Activated T-cell treated with anti-CD3 and anti-CD28 coated beads, Interleukin-2, amount 50 U/mL, for 72 hours (primary cell): ENCODE data around the gene GXYLT2. TPM values are rescaled to one million over a fixed set of nuclear protein-coding genes. Genes with fewer than 3 reads are reported as not detected.
A peak's percentile ranks its signal among the peaks of the same experiment; 100 is the strongest.

Source experiments
- ATAC-seq, 2 donors: fragments of 150-1000 bp; cut with Tn5 transposase; replicated peaks in 1 of 2; 2 replicates each; pipeline ENCODE4 v1.10.0; 2021; ENCODE audit warnings: moderate library complexity in 2 of 2, mild to moderate bottlenecking in 1 of 2
- DNase-seq, 2 donors: peaks; one replicate each; pipeline ENCODE4 v3.0.0; 2021 to 2022; ENCODE audit warnings: mixed read lengths in 1 of 2
- H3K27ac Mint-ChIP-seq: one replicate; pipeline ENCODE4 v1.8.0; 2022; ENCODE audit warnings: mild to moderate bottlenecking, moderate library complexity, mixed read lengths
- H3K27me3 Mint-ChIP-seq: one replicate; pipeline ENCODE4 v1.8.0; 2022; ENCODE audit warnings: low read depth, mixed read lengths
- H3K36me3 Mint-ChIP-seq, 2 donors: one replicate each; pipeline ENCODE4 v1.8.0; 2022; ENCODE audit warnings: mixed read lengths in 2 of 2, mild to moderate bottlenecking in 1 of 2; ENCODE audit not compliant: insufficient read depth in 2 of 2
- H3K4me1 Mint-ChIP-seq: one replicate; pipeline ENCODE4 v1.8.0; 2022; ENCODE audit warnings: low read depth, mixed read lengths
- H3K4me3 Mint-ChIP-seq, 2 donors: one replicate each; pipeline ENCODE4 v1.8.0; 2022; ENCODE audit warnings: mild to moderate bottlenecking in 2 of 2, mixed read lengths in 2 of 2, moderate library complexity in 2 of 2
- H3K9me3 Mint-ChIP-seq, 2 donors: one replicate each; pipeline ENCODE4 v1.8.0; 2022; ENCODE audit warnings: mixed read lengths in 2 of 2
- total RNA-seq, 2 donors: library from RNA; stranded (reverse); gene quantifications; one replicate each; pipeline ENCODE4 v1.2.3, GENCODE V29; 2022

The GXYLT2 gene
- total RNA-seq, 2 donors from 2014 or later, result 0.23 to 0.26 TPM

GRCh38 chr3:72953325-72953956, 65.6 kb downstream of the GXYLT2 start:
- no peaks in the 10 kb centered on the region for H3K27me3 Mint-ChIP-seq
- DNase-seq, result no peak
- no peaks in the 10 kb centered on the region for H3K9me3 Mint-ChIP-seq
- no peaks in the 10 kb centered on the region for H3K36me3 Mint-ChIP-seq
- no peak overlapping the region for H3K4me3 Mint-ChIP-seq
- no peak for ATAC-seq
- no peak overlapping the region for H3K27ac Mint-ChIP-seq
- H3K4me1 Mint-ChIP-seq, result peaks cover 23% of the 10 kb centered on the region

GRCh38 chr3:72957297-72957696, 69.5 kb downstream of the GXYLT2 start:
- Mint-ChIP-seq H3K36me3 (no peaks in the 10 kb centered on the region), H3K4me3 (no peak overlapping the region), H3K27me3 (no peaks in the 10 kb centered on the region), H3K9me3 (no peaks in the 10 kb centered on the region), H3K27ac (no peak overlapping the region), H3K4me1 (peaks cover 26% of the 10 kb centered on the region)
- ATAC-seq, result no peak
- no peak for DNase-seq

- H3K4me1 Mint-ChIP-seq, result peaks cover 25% of the 10 kb centered on the region
- DNase-seq (no peak), ATAC-seq (no peak)
- no peak overlapping the region for H3K4me3 Mint-ChIP-seq
- H3K36me3 Mint-ChIP-seq, result no peaks in the 10 kb centered on the region
- no peak overlapping the region for H3K27ac Mint-ChIP-seq
- H3K27me3 Mint-ChIP-seq, result no peaks in the 10 kb centered on the region
- no peaks in the 10 kb centered on the region for H3K9me3 Mint-ChIP-seq
Observed at GRCh38 chr3:72959336-72959735, 71.5 kb downstream of the GXYLT2 start.

GRCh38 chr3:72960812-72961518, 73.1 kb downstream of the GXYLT2 start:
- H3K4me3 Mint-ChIP-seq, result peak overlapping the region; percentile 23 to 37
- H3K36me3 Mint-ChIP-seq, result no peaks in the 10 kb centered on the region
- H3K27ac Mint-ChIP-seq, result peak overlapping the region; percentile 2
- no peaks in the 10 kb centered on the region for H3K9me3 Mint-ChIP-seq
- ATAC-seq (peak; percentile 54 to 59), DNase-seq (peak; percentile 25 to 28)
- H3K27me3 Mint-ChIP-seq, result no peaks in the 10 kb centered on the region
- H3K4me1 Mint-ChIP-seq, result peaks cover 39% of the 10 kb centered on the region

- peak overlapping the region; percentile 2 for H3K27ac Mint-ChIP-seq
- H3K36me3 Mint-ChIP-seq, result no peaks in the 10 kb centered on the region
- H3K4me3 Mint-ChIP-seq, result peak overlapping the region; percentile 23 to 37
- peaks cover 47% of the 10 kb centered on the region for H3K4me1 Mint-ChIP-seq
- ATAC-seq, result no peak
- H3K27me3 Mint-ChIP-seq, result no peaks in the 10 kb centered on the region
- no peaks in the 10 kb centered on the region for H3K9me3 Mint-ChIP-seq
- no peak for DNase-seq
Observed at GRCh38 chr3:72961752-72962151, 73.9 kb downstream of the GXYLT2 start.

- Mint-ChIP-seq H3K4me1 (peaks cover 53% of the 10 kb centered on the region), H3K27ac (peak overlapping the region; percentile 3), H3K4me3 (peak overlapping the region in 1 of 2 donors; percentile 37), H3K27me3 (no peaks in the 10 kb centered on the region), H3K9me3 (no peaks in the 10 kb centered on the region), H3K36me3 (no peaks in the 10 kb centered on the region)
- ATAC-seq (no peak), DNase-seq (no peak)
Observed at GRCh38 chr3:72962317-72962716, 74.5 kb downstream of the GXYLT2 start.

- no peak for DNase-seq
- Mint-ChIP-seq H3K27ac (no peak overlapping the region), H3K27me3 (no peaks in the 10 kb centered on the region), H3K9me3 (no peaks in the 10 kb centered on the region), H3K36me3 (no peaks in the 10 kb centered on the region), H3K4me1 (peaks cover 53% of the 10 kb centered on the region), H3K4me3 (no peak overlapping the region)
- no peak for ATAC-seq
Observed at GRCh38 chr3:72964633-72965032, 76.8 kb downstream of the GXYLT2 start.

- DNase-seq (no peak), ATAC-seq (no peak)
- no peaks in the 10 kb centered on the region for H3K36me3 Mint-ChIP-seq
- no peak overlapping the region for H3K27ac Mint-ChIP-seq
- H3K9me3 Mint-ChIP-seq, result no peaks in the 10 kb centered on the region
- no peak overlapping the region for H3K4me3 Mint-ChIP-seq
- H3K4me1 Mint-ChIP-seq, result peaks cover 33% of the 10 kb centered on the region
- H3K27me3 Mint-ChIP-seq, result peaks cover 5% of the 10 kb centered on the region
Observed at GRCh38 chr3:72968266-72968664, 80.4 kb downstream of the GXYLT2 start.

- DNase-seq (no peak), ATAC-seq (no peak)
- H3K4me1 Mint-ChIP-seq, result peaks cover 34% of the 10 kb centered on the region
- no peak overlapping the region for H3K4me3 Mint-ChIP-seq
- H3K27me3 Mint-ChIP-seq, result peaks cover 13% of the 10 kb centered on the region
- H3K9me3 Mint-ChIP-seq, result no peaks in the 10 kb centered on the region
- no peak overlapping the region for H3K27ac Mint-ChIP-seq
- no peaks in the 10 kb centered on the region for H3K36me3 Mint-ChIP-seq
Observed at GRCh38 chr3:72969766-72970165, 81.9 kb downstream of the GXYLT2 start.

GRCh38 chr3:72970942-72971341, 83.1 kb downstream of the GXYLT2 start:
- H3K27me3 Mint-ChIP-seq, result peaks cover 13% of the 10 kb centered on the region
- peak in 1 of 2 donors; percentile 32 for DNase-seq
- H3K9me3 Mint-ChIP-seq, result no peaks in the 10 kb centered on the region
- peak overlapping the region in 1 of 2 donors; percentile 34 for H3K4me3 Mint-ChIP-seq
- no peaks in the 10 kb centered on the region for H3K36me3 Mint-ChIP-seq
- ATAC-seq, result peak; percentile 50 to 90
- H3K4me1 Mint-ChIP-seq, result peaks cover 22% of the 10 kb centered on the region
- H3K27ac Mint-ChIP-seq, result peak overlapping the region; percentile 19

- H3K36me3 Mint-ChIP-seq, result no peaks in the 10 kb centered on the region
- DNase-seq (no peak), ATAC-seq (no peak)
- no peak overlapping the region for H3K4me3 Mint-ChIP-seq
- H3K27me3 Mint-ChIP-seq, result peaks cover 13% of the 10 kb centered on the region
- H3K27ac Mint-ChIP-seq, result no peak overlapping the region
- H3K4me1 Mint-ChIP-seq, result peaks cover 17% of the 10 kb centered on the region
- no peaks in the 10 kb centered on the region for H3K9me3 Mint-ChIP-seq
Observed at GRCh38 chr3:72972706-72973030, 84.8 kb downstream of the GXYLT2 start.

GRCh38 chr3:72973031-72973723, 85.3 kb downstream of the GXYLT2 start:
- no peak overlapping the region for H3K27ac Mint-ChIP-seq
- no peak for ATAC-seq
- H3K4me1 Mint-ChIP-seq, result peaks cover 18% of the 10 kb centered on the region
- no peaks in the 10 kb centered on the region for H3K36me3 Mint-ChIP-seq
- no peak overlapping the region for H3K4me3 Mint-ChIP-seq
- H3K27me3 Mint-ChIP-seq, result peaks cover 13% of the 10 kb centered on the region
- no peaks in the 10 kb centered on the region for H3K9me3 Mint-ChIP-seq
- DNase-seq, result no peak

GRCh38 chr3:72973786-72974185, 85.9 kb downstream of the GXYLT2 start:
- Mint-ChIP-seq H3K27me3 (peaks cover 13% of the 10 kb centered on the region), H3K27ac (peak overlapping the region; percentile 15), H3K36me3 (no peaks in the 10 kb centered on the region), H3K9me3 (no peaks in the 10 kb centered on the region), H3K4me3 (no peak overlapping the region), H3K4me1 (peaks cover 18% of the 10 kb centered on the region)
- ATAC-seq (no peak), DNase-seq (no peak)
